ENCODE results near the gene PADI6. TPM values are rescaled to one million over a fixed set of nuclear protein-coding genes. Genes with fewer than 3 reads are reported as not detected.

The PADI6 gene
- total and polyA plus RNA-seq, 9 of the 15 experiments (the other 6 are each of a cell fraction or from before 2014, with no cell fraction given): not detected

DNA sequence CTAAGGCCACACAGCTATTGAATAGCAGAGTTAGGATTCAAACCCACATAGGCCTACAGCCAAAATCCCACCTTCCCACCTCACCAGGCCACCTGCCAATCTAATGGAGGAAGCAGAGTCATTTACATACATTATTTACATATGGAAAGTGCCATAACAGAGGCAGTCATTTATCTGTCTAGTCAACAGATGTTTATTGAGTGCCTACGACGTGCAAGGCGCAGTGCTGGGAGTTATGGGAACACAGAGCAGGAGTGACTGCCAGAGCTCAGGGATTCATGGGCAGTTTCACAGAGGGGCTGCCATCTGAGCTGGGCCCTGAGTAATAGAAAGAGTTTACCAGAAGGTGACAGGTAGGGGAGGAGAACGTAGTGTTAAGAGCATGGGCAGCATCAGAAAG, 10.3 kb upstream of the PADI6 start:
- H3K9me3 ChIP-seq (replicated peaks; ENCODE audit: control insufficient read depth, insufficient read depth, low read depth, low read length): no peaks in the 10 kb centered on the region
- TF ChIP-seq, protein P1, sequence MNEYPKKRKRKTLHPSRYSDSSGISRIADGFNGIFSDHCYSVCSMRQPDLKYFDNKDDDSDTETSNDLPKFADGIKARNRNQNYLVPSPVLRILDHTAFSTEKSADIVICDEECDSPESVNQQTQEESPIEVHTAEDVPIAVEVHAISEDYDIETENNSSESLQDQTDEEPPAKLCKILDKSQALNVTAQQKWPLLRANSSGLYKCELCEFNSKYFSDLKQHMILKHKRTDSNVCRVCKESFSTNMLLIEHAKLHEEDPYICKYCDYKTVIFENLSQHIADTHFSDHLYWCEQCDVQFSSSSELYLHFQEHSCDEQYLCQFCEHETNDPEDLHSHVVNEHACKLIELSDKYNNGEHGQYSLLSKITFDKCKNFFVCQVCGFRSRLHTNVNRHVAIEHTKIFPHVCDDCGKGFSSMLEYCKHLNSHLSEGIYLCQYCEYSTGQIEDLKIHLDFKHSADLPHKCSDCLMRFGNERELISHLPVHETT (CRISPR knock-in tag; conservative IDR thresholded peaks at IDR 0.05 in 1 of 2, IDR thresholded peaks at IDR 0.05 in 1 of 2): no peak
- TF ChIP-seq, protein P2, sequence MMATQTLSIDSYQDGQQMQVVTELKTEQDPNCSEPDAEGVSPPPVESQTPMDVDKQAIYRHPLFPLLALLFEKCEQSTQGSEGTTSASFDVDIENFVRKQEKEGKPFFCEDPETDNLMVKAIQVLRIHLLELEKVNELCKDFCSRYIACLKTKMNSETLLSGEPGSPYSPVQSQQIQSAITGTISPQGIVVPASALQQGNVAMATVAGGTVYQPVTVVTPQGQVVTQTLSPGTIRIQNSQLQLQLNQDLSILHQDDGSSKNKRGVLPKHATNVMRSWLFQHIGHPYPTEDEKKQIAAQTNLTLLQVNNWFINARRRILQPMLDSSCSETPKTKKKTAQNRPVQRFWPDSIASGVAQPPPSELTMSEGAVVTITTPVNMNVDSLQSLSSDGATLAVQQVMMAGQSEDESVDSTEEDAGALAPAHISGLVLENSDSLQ (IDR thresholded peaks at IDR 0.05): peak; percentile 16; the same call in 1 of the 2 replicates
- intact Hi-C loops (cut with micrococcal nuclease) (no loop called here), in situ Hi-C loops (cut with MboI) (no loop called here)
- H3K4me2 ChIP-seq (ENCODE audit: insufficient read depth, low read length): no peak overlapping the region
- no peaks in the 10 kb centered on the region for H3K9me1 ChIP-seq (ENCODE audit: control insufficient read depth, insufficient read depth, low read length)
- H3K27ac ChIP-seq (ENCODE audit: extremely low read depth, low read depth, low read length): no peak overlapping the region
- FAIRE-seq (no peak), ATAC-seq (no peak), DNase-seq (ENCODE audit: extremely low read depth in 1 of 4, low spot score in 3 of 4) (no peak)
- no peaks in the 10 kb centered on the region for H4K20me1 ChIP-seq (replicated peaks; ENCODE audit: control insufficient read depth, insufficient read depth, low read length)
- no peaks in the 10 kb centered on the region for H3K79me2 ChIP-seq (ENCODE audit: control insufficient read depth, insufficient read depth, low read length)
- H3K36me3 ChIP-seq (ENCODE audit: control insufficient read depth, insufficient read depth, low read length): no peaks in the 10 kb centered on the region
- peak overlapping the region; percentile 78; the same call in 1 of the 2 replicates for H2AFZ ChIP-seq (ENCODE audit: low read depth, low read length)
- H3K4me1 ChIP-seq (replicated peaks in 1 of 2; ENCODE audit: control insufficient read depth in 2 of 2, insufficient read depth in 2 of 2, low read length in 2 of 2): peaks cover 16 to 20% of the 10 kb centered on the region in 2 experiments; a peak in 4 of 5 replicates
- H3K4me3 ChIP-seq: no peak overlapping the region
- ChIA-PET POLR2A (no interaction called here), CTCF (ENCODE audit: low intra/inter-chr PET ratio) (no interaction called here)
- BruUV-seq (replicated peaks): no TSS peak
- 43% methylated on average over 4 of the region's 4 CpGs for WGBS (ENCODE audit: insufficient coverage, low coverage, missing lambda C conversion rate)
- H3K27me3 ChIP-seq (ENCODE audit: control insufficient read depth in 2 of 2, insufficient read depth in 2 of 2, low read length in 2 of 2): peaks cover 7 to 17% of the 10 kb centered on the region in 2 experiments
- H3K9ac ChIP-seq (ENCODE audit: insufficient read depth in 1 of 2, low read depth in 2 of 2, low read length in 2 of 2): no peak overlapping the region
